ENCODE measurements around the gene GRIP2. TPM values are rescaled to one million over a fixed set of nuclear protein-coding genes. Genes with fewer than 3 reads are reported as not detected.

Gene GRIP2
- total RNA-seq, 2 donors from 2014 or later: 3.7 to 3.9 TPM

GRCh38 chr3:14512281-14512941 lies 27.7 kb downstream of the GRIP2 start:
- peak; percentile 73 for DNase-seq (ENCODE audit: low spot score)

GRCh38 chr3:14511623-14512280 lies 28.4 kb downstream of the GRIP2 start:
- intact Hi-C loops (cut with DNase I): no loop called here
- peak; percentile 59 for DNase-seq (ENCODE audit: low spot score)

More at GRCh38 chr3:14512281-14512941, 27.7 kb downstream of the GRIP2 start:
- intact Hi-C loops (cut with DNase I): no loop called here

DNA sequence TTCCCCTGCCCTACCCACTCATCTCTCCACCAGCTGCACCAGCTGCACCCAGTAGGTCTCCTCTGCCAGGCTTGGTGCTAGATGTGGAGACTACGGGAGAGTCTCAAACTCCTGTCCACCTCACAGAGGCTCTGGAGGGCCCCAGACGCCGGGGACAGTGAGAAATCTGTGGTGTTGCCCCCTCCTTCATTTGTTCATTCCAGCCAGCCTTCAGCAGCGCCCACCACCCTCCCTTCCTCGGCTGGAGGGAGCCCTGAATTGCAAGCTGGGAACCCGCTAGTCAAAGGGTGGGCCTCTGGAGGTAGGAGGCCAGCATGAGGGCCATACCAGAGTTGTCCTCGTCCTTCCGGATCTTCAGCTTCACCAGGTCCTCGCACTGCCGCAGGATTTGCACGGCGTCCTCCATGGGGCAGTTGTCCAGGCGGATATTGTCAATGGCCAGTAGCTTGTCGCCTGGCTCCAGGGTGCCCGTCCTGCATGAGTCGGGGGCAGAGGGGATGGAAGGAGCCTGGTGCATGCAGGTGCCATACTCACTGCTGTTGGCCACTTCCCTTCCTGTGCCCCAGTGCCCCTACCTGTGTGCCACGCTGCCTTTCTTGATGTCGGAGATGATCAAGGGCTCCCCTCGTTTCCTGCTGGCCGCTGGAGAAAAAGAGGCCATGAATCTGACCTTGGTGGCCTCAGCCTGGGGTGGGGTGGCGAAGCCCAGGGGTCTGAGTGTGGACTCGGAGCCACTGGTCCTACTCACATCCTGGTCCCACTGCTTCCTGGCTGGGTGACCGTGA lies 29.1 kb downstream of the GRIP2 start:
- DNase-seq (ENCODE audit: low spot score): peak; percentile 71
- intact Hi-C loops (cut with DNase I): no loop called here

- no peak for DNase-seq (ENCODE audit: low spot score)
- intact Hi-C loops (cut with DNase I): loop anchor here (1.0 to 5.0 kb wide), 2 partner anchors 38 to 40 kb away; no protein-coding TSS in a partner anchor
Observed at GRCh38 chr3:14509796-14510100, 30.4 kb downstream of the GRIP2 start.

GRCh38 chr3:14508966-14509795 lies 31.0 kb downstream of the GRIP2 start:
- DNase-seq (ENCODE audit: low spot score): peak; percentile 89
- intact Hi-C loops (cut with DNase I): loop anchor here (1.0 to 5.0 kb wide), 2 partner anchors 38 to 40 kb away; no protein-coding TSS in a partner anchor

GRCh38 chr3:14508505-14508819 lies 31.7 kb downstream of the GRIP2 start:
- no peak for DNase-seq (ENCODE audit: low spot score)
- intact Hi-C loops (cut with DNase I): loop anchor here in 1 of 2 donors (5.0 kb wide), 1 partner anchor 39 kb away; no protein-coding TSS in a partner anchor

DNA sequence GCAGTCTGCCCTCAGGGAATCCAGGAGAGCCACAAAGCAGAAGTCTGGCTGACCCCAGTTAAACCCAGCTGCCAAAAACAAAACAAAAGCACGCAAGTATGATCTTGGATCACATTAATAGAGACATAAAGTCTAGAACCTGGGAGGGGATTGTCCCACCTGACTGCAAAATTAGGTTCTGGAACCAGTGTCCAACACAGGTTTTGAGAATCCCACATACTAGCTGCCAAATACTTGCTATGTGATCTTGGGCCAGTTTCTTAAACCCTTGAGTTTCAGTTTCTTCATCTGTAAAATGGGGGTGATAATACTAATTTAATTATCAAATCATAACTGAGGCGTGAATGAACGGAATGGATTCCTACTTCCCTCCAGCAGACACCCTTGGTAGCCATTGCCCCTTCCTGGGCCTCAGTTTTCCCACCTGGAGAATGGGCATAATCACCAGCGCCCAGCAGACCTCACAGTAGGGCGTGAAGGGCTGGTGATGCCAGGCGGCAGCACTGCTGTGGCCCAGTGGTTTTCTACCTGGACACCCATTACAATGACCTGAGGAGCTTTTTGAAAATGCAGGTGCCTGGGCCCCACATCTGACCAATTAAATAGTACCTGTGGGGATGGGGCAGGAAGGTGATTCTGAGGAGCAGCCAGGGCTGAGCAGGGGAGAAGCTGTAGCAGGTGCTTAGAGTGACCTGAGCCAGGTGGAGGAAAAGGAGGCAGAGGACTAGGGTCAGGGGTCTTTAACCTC lies 32.2 kb downstream of the GRIP2 start:
- intact Hi-C loops (cut with DNase I): loop anchor here in 1 of 2 donors (5.0 kb wide), 1 partner anchor 39 kb away; no protein-coding TSS in a partner anchor
- DNase-seq (ENCODE audit: low spot score): peak; percentile 36

DNA sequence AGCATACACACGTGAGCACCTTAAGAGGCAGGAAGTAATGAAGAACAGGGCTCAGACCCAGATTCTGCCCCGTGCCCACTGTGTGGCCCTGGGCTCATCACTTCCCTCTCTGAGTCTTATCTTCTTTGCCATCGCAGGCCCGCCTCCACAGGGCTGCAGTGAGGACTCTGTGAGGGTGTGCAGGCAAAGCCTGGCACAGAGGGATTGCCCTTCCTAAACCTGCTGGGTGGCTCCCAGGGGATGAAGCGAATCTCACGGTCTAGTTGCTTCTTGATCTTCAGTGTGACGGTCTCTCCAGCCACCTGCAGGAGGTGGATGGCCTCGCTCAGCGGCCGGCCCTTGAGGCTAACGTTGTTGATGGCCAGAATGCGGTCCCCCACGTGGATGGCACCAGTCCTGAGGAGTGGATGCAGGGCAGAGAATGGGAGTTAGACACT lies 32.8 kb downstream of the GRIP2 start:
- intact Hi-C loops (cut with DNase I): loop anchor here in 1 of 2 donors (5.0 kb wide), 1 partner anchor 40 kb away; no protein-coding TSS in a partner anchor
- DNase-seq (ENCODE audit: low spot score): peak; percentile 66

GRCh38 chr3:14506626-14507304 lies 33.4 kb downstream of the GRIP2 start:
- intact Hi-C loops (cut with DNase I): loop anchor here in 1 of 2 donors (1.0 to 5.0 kb wide), 2 partner anchors 41 to 416 kb away; no protein-coding TSS in a partner anchor
- peak; percentile 58 for DNase-seq (ENCODE audit: low spot score)

DNA sequence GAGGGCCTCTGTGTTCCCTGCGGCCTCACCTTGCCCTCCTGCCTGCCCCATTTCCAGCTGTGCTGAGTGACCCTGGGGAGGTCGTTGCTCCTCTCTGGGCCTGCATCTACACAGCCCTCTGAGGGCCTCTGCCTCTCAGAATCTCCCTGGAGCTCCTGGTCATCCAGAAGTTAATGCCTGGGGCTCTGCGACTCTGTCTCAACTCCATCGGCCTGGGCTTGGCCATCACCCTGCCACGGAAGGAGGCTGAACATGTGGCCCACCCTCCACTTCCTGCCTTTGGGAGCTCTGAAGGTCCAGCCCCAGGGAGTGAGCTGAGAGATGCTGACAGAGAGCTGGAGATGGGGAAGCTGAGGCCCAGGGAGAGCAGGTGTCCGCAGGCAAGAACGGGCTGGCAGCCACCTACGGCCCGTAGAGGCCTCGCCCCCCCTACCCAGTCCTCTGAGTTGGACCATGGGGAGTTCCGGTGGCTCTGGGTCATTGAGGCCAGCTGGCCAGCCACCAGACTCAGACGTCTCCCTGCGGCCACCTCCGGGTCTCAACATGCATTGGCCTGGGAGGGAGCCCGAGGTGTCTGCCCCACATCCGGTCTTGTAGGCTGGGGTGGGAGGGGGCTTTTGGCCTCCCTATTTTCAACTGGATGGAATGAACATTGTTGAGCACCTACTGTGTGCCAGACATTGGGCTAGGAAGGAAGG lies 34.2 kb downstream of the GRIP2 start:
- intact Hi-C loops (cut with DNase I): loop anchor here in 1 of 2 donors (1.0 to 5.0 kb wide), 2 partner anchors 41 to 416 kb away; no protein-coding TSS in a partner anchor
- DNase-seq (ENCODE audit: low spot score): peak; percentile 71

DNA sequence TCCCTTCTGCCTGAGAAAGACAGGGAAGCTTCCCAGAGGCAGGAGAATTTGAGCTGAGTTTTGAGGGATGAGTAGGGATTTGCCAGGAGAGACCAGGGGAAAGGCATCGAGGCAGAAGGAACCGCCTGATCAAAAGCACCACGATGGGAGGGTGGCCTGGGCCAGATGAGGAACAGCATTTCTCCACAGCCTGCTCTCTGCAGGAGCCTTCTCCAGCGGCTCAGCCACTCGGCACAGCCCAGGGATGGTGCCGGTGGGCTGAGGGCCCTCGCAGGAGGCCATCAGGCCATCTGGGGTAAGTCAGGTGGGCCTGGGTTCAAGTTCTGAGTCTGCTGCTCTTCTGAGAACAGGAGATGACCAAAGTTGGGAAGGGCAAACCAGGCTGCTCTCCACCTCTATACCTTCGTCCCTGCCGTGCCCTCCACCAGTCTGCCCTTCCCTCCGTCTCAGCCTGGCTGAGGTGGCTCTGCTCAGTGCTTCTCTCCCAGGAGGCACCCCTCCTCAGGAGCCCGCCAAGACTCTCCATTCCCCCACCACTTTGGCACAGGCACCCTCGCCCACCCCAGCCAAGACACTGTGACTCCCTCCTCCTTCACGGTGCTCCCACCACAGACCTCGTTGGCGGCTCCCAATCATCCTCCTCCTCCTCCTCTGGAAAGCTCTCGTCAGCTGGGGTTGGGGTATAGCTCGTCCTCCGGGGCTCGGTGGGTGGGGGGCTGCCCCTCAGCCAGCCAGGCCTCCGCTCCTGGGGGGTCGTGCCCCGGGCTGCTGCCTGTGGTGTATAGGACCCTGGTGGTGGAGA lies 34.9 kb downstream of the GRIP2 start:
- peak; percentile 68 for DNase-seq (ENCODE audit: low spot score)
- intact Hi-C loops (cut with DNase I): loop anchor here in 1 of 2 donors (5.0 kb wide), 1 partner anchor 42 kb away; no protein-coding TSS in a partner anchor

DNA sequence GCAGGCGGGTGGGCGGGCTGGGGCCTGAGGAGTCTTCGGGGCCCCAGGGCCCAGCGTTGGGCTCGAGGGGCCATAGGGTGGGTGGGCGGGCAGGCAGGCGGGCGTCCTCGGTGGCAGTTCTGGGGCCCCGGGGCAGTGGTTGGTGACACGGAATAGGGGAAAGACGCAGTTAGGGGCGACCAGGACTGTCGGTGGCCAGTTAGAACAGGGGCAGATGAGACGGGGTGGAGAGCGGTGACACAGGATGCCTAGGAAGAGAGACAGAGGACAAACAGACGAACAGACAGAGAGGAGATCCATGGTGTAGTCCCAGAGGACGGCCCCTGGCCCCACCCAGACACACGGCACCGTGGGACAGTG lies 36.5 kb downstream of the GRIP2 start:
- intact Hi-C loops (cut with DNase I): no loop called here
- DNase-seq (ENCODE audit: low spot score): peak; percentile 41

DNA sequence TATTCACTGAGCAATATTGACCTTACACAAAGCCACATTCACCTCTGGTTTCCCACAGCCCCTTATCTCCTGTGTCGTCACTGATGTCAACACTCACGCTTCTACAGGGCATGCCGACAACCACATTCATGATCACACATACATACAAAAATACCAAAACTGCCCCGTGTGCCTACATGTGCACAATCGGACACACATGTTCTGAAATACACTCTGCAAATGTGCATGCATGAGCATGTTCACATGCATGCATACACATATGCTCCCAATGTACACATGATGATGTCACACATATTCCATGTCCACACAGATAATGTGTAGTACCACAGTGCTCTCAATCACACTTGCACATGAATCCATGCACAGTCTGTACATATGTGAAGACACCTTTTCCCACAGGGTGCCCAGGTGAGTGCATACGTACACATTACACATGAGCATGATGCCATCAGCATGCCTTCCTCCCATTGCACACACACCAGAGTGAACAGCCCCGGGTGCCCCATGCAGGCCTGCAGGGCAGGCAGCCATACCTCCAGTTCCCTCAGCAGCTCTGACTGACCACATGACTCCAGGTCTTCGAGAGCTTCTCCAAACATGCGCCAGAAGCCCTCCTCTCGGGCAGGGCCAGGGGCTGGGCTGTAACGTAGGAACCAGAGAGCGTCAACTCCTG lies 37.0 kb downstream of the GRIP2 start:
- intact Hi-C loops (cut with DNase I): no loop called here
- peak; percentile 53 for DNase-seq (ENCODE audit: low spot score)

DNA sequence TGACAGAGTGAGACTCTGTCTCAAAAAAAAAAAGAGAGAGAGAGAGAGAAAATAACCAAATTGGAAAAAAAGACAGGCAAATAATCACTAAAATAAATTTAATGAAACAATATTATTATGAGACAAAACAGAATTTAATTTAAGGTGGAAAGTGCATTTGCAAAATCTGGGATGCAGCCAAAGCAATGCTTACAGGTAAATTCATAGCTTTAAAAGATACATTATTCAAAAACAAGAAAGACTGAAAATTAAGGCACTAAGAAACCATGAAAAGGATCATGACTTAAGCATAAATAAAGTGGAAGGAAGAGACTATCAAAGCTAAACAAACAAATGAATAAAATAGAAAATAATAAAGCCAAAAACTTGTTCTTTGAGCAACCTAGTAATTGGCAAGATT lies 37.7 kb downstream of the GRIP2 start:
- DNase-seq (ENCODE audit: low spot score): no peak
- intact Hi-C loops (cut with DNase I): no loop called here

DNA sequence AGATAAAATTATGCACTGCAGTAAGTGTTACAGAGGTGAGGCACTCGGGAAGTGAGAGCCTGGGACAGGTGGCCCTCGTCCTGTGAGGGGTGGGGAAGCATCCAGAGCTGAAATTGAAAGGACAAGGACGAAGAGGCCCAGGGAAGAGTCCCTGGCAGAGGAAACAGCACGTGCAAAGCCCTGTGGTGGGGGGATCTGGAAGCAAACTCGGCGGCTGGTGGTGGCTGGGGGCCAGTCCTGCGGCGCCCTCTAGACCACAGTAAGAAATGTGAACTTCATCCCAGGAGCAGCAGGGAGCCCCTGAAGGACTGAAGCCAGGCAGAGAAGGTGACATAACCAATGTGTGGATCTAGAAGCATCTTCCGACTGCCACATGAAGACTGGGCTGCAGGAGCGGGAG lies 42.8 kb downstream of the GRIP2 start:
- DNase-seq (ENCODE audit: low spot score): peak; percentile 62
- intact Hi-C loops (cut with DNase I): no loop called here

DNA sequence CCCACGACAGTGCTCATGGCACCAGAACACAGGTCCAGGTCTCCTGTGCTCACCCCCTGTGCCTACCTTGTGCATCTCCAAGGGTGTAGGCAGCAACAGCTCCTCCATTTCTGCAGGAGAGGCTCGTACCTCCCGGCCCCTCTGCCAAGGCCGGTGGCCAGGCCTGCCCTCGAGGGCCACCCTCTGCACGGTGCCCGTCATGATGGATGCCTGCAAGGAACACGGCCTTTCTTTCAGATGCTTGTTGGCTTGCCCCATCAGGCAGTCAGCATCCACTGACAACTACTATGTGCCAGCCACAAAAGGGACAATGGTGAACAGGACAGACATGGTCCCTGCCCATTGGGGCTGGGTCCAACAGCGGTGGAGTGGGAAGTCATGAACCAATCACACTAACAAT lies 43.8 kb downstream of the GRIP2 start:
- peak; percentile 62 for DNase-seq (ENCODE audit: low spot score)
- intact Hi-C loops (cut with DNase I): no loop called here

Data from posterior vena cava (tissue), 2 donors.